ENCODE measurements around the gene SLU7. TPM values are rescaled to one million over a fixed set of nuclear protein-coding genes. Genes with fewer than 3 reads are reported as not detected.

Gene SLU7
- total RNA-seq (2014; rRNA removed; shearing (Covaris generic)): 32.2 and 59.7 TPM in 2 replicates
- total RNA-seq (2022): 46.2 and 55.4 TPM in 2 replicates
- Bru-seq, nascent RNA: percentile 84 among the genes with signal in this experiment
- BruChase-seq, experiment 1, labeled RNA remaining after a 6-hour chase: percentile 65 among the genes with signal in this experiment
- BruChase-seq, experiment 2, labeled RNA remaining after a 2-hour chase: percentile 89 among the genes with signal in this experiment
- long read RNA-seq, transcript SLU7-201 (16 exons, 3,793 nt): major isoform, 45 of 67 reads
- long read RNA-seq, partial matches to known transcripts: 7 of 67 reads
- long read RNA-seq, other reads (novel, unspliced or antisense): 15 of 67 reads

DNA sequence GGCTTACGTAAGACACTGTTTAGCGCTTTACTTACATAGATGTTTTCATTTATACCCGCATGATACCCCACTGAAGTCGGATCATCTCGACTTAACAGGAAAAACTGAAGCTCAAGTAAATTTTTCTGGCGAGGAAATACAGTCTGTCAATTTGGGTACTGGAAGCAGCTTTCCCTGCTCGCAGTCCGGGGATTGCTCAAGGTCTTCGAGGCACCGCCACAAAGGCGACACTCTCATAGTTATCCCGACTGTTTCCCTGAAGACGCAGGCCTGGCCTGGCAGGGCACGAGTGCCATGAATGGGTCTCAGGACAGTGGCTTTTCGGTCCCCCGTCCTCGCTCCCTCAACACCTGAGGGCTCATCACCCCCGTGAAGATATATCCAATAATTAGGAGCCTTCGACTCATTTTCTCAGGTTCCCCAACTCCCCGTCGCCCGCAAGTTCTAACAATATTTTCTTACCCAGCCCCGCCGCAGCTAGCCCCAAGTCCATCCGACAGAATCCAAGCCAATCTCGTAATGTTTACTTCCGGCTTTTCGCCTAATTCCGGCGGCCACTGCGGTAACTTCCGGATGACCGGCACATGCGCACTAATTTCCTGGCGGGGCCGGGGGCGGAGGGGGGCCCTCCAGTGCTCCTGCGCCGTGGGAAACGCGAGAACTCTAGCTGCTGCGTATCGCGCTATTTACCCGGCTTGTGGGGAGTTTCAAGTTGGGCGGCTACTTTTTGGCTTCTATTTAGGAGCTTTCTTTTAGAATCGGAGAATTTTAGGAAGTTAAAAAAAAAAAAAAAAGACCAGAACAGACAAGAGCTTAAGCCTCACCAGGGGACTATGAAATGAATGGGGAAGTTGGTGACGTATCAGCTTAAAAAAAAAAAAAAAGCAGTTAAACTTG is at the start of gene SLU7:
Gene SLU7, minus strand, starts transcription at position 521 of the 897 bp plus-strand sequence. CDS start 3,787 bp downstream, outside the sequence.
- Histone ChIP-seq H3K9me2 (ENCODE audit: insufficient read depth, low read length) (no peaks in the 10 kb centered on the region), H3K4me3 (ENCODE audit: low read depth, low read length, poor library complexity, severe bottlenecking) (peak within 1 kb of the TSS; percentile 88), H3K4me1 (ENCODE audit: insufficient read depth, low read length, poor library complexity, severe bottlenecking) (peaks cover 34% of the 10 kb centered on the region), H2AFZ (ENCODE audit: low read length) (peak within 1 kb of the TSS; percentile 91; the same call in 1 of the 2 replicates), H3K79me2 (ENCODE audit: insufficient read depth, low read depth, low read length) (peaks cover 64% of the 10 kb centered on the region), H3K36me3 (ENCODE audit: insufficient read depth, low read length) (peaks cover 28% of the 10 kb centered on the region), H4K20me1 (ENCODE audit: insufficient read depth, low read length) (peaks cover 17% of the 10 kb centered on the region), H3K9me3 (ENCODE audit: low read length) (no peaks in the 10 kb centered on the region), H3K27ac (ENCODE audit: low read depth, low read length, poor library complexity, severe bottlenecking) (peak within 1 kb of the TSS; percentile 98), H3K4me2 (ENCODE audit: low read length) (peak within 1 kb of the TSS; percentile 99)
- CTCF ChIA-PET (ENCODE audit: unreplicated experiment): no interaction called here
- POLR2A ChIA-PET: interaction anchor here (0.5 to 3.0 kb wide), 28 partner anchors 8 to 1405 kb away, joined by 3 to 26 read pairs (median 4); partner anchors contain the start of gene FAM200C
- BruUV-seq (replicated peaks): TSS peak; percentile 89
- DNase-seq (ENCODE audit: low spot score): peak; percentile 95
- TF ChIP-seq EZH2phosphoT487 (IDR thresholded peaks at IDR 0.05; ENCODE audit: borderline replicate concordance, low read depth, low read length) (no peak), CTCF (conservative IDR thresholded peaks at IDR 0.05; ENCODE audit: low read length) (no peak)
- intact Hi-C loops (cut with micrococcal nuclease; ENCODE audit: unreplicated experiment): loop anchor here (2.0 kb wide), 1 partner anchor 20 kb away; no protein-coding TSS in a partner anchor

DNA sequence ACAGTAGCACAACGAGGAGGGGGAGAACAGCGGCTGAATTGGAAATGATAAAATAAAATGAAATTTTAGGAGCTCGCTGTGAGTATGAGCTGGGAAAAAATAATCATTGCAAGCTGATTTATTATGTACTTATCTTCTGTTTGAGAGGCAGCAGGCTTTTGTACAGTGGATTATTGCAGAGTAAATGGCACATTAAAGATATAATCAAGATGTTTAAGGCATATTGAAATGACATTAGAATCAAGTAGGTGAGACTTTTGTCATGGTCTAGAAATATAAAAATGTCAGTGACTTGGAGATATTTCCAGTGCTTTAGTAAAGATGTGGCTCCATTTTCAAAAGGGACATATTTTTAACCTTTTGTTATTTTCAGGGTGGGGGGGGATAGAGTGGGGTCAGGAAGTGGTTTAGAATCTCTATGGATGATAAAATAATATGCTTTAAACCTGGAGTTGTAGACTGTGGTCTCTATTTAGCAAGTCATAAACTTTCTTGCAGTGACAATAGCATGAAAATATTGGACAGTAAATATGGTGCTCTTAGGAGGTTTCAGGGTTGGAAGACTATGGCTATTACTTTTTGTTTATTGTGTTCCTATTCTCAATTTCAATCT is 49.6 kb upstream of the SLU7 start:
- Histone ChIP-seq H3K9me2 (ENCODE audit: insufficient read depth, low read length) (no peaks in the 10 kb centered on the region), H3K4me2 (ENCODE audit: low read length) (peak overlapping the region; percentile 93), H3K4me3 (ENCODE audit: low read depth, low read length, poor library complexity, severe bottlenecking) (peak overlapping the region; percentile 68), H3K79me2 (ENCODE audit: insufficient read depth, low read depth, low read length) (peaks cover 42% of the 10 kb centered on the region; the same call in 1 of the 2 replicates), H3K36me3 (ENCODE audit: insufficient read depth, low read length) (no peaks in the 10 kb centered on the region), H3K27ac (ENCODE audit: low read depth, low read length, poor library complexity, severe bottlenecking) (peak overlapping the region; percentile 72), H2AFZ (ENCODE audit: low read length) (peak overlapping the region; percentile 80; the same call in 1 of the 2 replicates), H3K9me3 (ENCODE audit: low read length) (no peaks in the 10 kb centered on the region), H3K4me1 (ENCODE audit: insufficient read depth, low read length, poor library complexity, severe bottlenecking) (peaks cover 88% of the 10 kb centered on the region), H4K20me1 (ENCODE audit: insufficient read depth, low read length) (no peaks in the 10 kb centered on the region)
- BruUV-seq (replicated peaks): no TSS peak
- intact Hi-C loops (cut with micrococcal nuclease; ENCODE audit: unreplicated experiment): loop anchor here (1.0 to 5.0 kb wide), 3 partner anchors 40 to 1261 kb away; partner anchors contain the start of gene RNF145
- ChIA-PET POLR2A (interaction anchor here (0.7 to 3.2 kb wide), 7 partner anchors 17 to 441 kb away, joined by 3 to 26 read pairs (median 4); partner anchors contain the start of gene SLU7), CTCF (ENCODE audit: unreplicated experiment) (interaction anchor here (0.9 to 1.4 kb wide), 2 partner anchors 29 to 40 kb away, joined by 3 to 4 read pairs; no protein-coding TSS in a partner anchor)
- DNase-seq (ENCODE audit: low spot score): no peak
- TF ChIP-seq CTCF (conservative IDR thresholded peaks at IDR 0.05; ENCODE audit: low read length): no peak
- no peak for TF ChIP-seq EZH2phosphoT487 (IDR thresholded peaks at IDR 0.05; ENCODE audit: borderline replicate concordance, low read depth, low read length)

Data from OCI-LY7 (cell line).